ENCODE results near the gene EXOC6B. TPM values are rescaled to one million over a fixed set of nuclear protein-coding genes. Genes with fewer than 3 reads are reported as not detected.

EXOC6B gene
- total RNA-seq, 4 donors from 2014 or later = 54.0 to 121 (median 78.7) TPM

- TF ChIP-seq POLR2A (IDR thresholded peaks at IDR 0.05) (no peak), CTCF (IDR thresholded peaks at IDR 0.05) (no peak), POLR2AphosphoS5 (IDR thresholded peaks at IDR 0.05) (no peak), EP300 (IDR thresholded peaks at IDR 0.05) (no peak)
- Histone ChIP-seq H3K4me1 (peaks cover 16% of the 10 kb centered on the region), H3K9me3 (no peaks in the 10 kb centered on the region), H3K4me3 (no peak overlapping the region), H3K36me3 (no peaks in the 10 kb centered on the region), H3K27me3 (no peaks in the 10 kb centered on the region), H3K27ac (peak overlapping the region; percentile 77)
- DNase-seq (ENCODE audit: low spot score in 2 of 2) = no peak
- 72% methylated on average over 6 of the region's 6 CpGs for WGBS
These were observed 3.1 kb upstream of the EXOC6B start for GRCh38 chr2:72828840-72829507.

GRCh38 chr2:72827966-72828646, 2.3 kb upstream of the EXOC6B start:
- Histone ChIP-seq H3K4me3 (no peak overlapping the region), H3K9me3 (no peaks in the 10 kb centered on the region), H3K27me3 (no peaks in the 10 kb centered on the region), H3K27ac (peak overlapping the region; percentile 77), H3K36me3 (no peaks in the 10 kb centered on the region), H3K4me1 (peaks cover 22% of the 10 kb centered on the region)
- TF ChIP-seq EP300 (IDR thresholded peaks at IDR 0.05) (no peak), POLR2AphosphoS5 (IDR thresholded peaks at IDR 0.05) (no peak), POLR2A (IDR thresholded peaks at IDR 0.05) (no peak), CTCF (IDR thresholded peaks at IDR 0.05) (no peak)
- 52% methylated on average over 5 of the region's 5 CpGs for WGBS
- DNase-seq (ENCODE audit: low spot score in 2 of 2) = no peak

GRCh38 chr2:72827487-72827886, 1.7 kb upstream of the EXOC6B start:
- no peaks in the 10 kb centered on the region for H3K36me3 ChIP-seq
- H3K9me3 ChIP-seq = no peaks in the 10 kb centered on the region
- no peaks in the 10 kb centered on the region for H3K27me3 ChIP-seq
- 61% methylated on average over 1 of the region's 1 CpG for WGBS
- H3K27ac ChIP-seq = peak overlapping the region; percentile 47
- H3K4me3 ChIP-seq = no peak overlapping the region
- TF ChIP-seq EP300 (IDR thresholded peaks at IDR 0.05) (no peak), POLR2AphosphoS5 (IDR thresholded peaks at IDR 0.05) (no peak), CTCF (IDR thresholded peaks at IDR 0.05) (no peak), POLR2A (IDR thresholded peaks at IDR 0.05) (no peak)
- peaks cover 28% of the 10 kb centered on the region for H3K4me1 ChIP-seq
- no peak for DNase-seq (ENCODE audit: low spot score in 2 of 2)

GRCh38 chr2:72826156-72826477, 284 bp upstream of the EXOC6B start:
- no peaks in the 10 kb centered on the region for H3K36me3 ChIP-seq
- TF ChIP-seq POLR2A (IDR thresholded peaks at IDR 0.05) (no peak), EP300 (IDR thresholded peaks at IDR 0.05) (no peak), CTCF (IDR thresholded peaks at IDR 0.05) (no peak), POLR2AphosphoS5 (IDR thresholded peaks at IDR 0.05) (no peak)
- H3K4me3 ChIP-seq = peak overlapping the region; percentile 67
- DNase-seq (ENCODE audit: low spot score in 2 of 2) = no peak
- H3K9me3 ChIP-seq = no peaks in the 10 kb centered on the region
- WGBS = 63% methylated on average over 10 of the region's 10 CpGs
- H3K27ac ChIP-seq = no peak overlapping the region
- no peaks in the 10 kb centered on the region for H3K27me3 ChIP-seq
- H3K4me1 ChIP-seq = peaks cover 33% of the 10 kb centered on the region

GRCh38 chr2:72824224-72824842, 1.5 kb downstream of the EXOC6B start:
- H3K4me3 ChIP-seq = peak overlapping the region; percentile 67
- H3K9me3 ChIP-seq = no peaks in the 10 kb centered on the region
- TF ChIP-seq POLR2A (IDR thresholded peaks at IDR 0.05) (no peak), POLR2AphosphoS5 (IDR thresholded peaks at IDR 0.05) (no peak)
- H3K36me3 ChIP-seq = no peaks in the 10 kb centered on the region
- no peaks in the 10 kb centered on the region for H3K27me3 ChIP-seq
- 42% methylated on average over 4 of the region's 4 CpGs for WGBS
- H3K4me1 ChIP-seq = peaks cover 35% of the 10 kb centered on the region
- H3K27ac ChIP-seq = no peak overlapping the region
- DNase-seq (ENCODE audit: low spot score in 2 of 2) = no peak

Data from suprapubic skin (tissue), 4 donors.